ENCODE measurements around the gene LARGE1. TPM values are rescaled to one million over a fixed set of nuclear protein-coding genes. Genes with fewer than 3 reads are reported as not detected.

The LARGE1 gene
- total and polyA plus RNA-seq, 9 of the 15 experiments (the other 6 are each of a cell fraction or from before 2014, with no cell fraction given) = 0.01 to 0.66 (median 0.14) TPM; not detected in 2

- no peaks in the 10 kb centered on the region for H3K79me2 ChIP-seq (ENCODE audit: control insufficient read depth, insufficient read depth, low read length)
- in situ Hi-C loops (cut with MboI) = no loop called here
- no peaks in the 10 kb centered on the region for H3K4me1 ChIP-seq (replicated peaks in 1 of 2; ENCODE audit: control insufficient read depth in 2 of 2, insufficient read depth in 2 of 2, low read length in 2 of 2)
- H3K27me3 ChIP-seq (ENCODE audit: control insufficient read depth in 2 of 2, insufficient read depth in 2 of 2, low read length in 2 of 2) = no peaks in the 10 kb centered on the region
- no peaks in the 10 kb centered on the region for H3K36me3 ChIP-seq (ENCODE audit: control insufficient read depth, insufficient read depth, low read length)
- WGBS (ENCODE audit: insufficient coverage, low coverage, missing lambda C conversion rate) = 7% methylated on average over 2 of the region's 2 CpGs
- no peaks in the 10 kb centered on the region for H3K9me1 ChIP-seq (ENCODE audit: control insufficient read depth, insufficient read depth, low read length)
- ChIA-PET CTCF (ENCODE audit: low intra/inter-chr PET ratio) (no interaction called here), POLR2A (interaction anchor here (0.6 kb wide), 1 partner anchor 127 kb away, joined by 3 read pairs; no protein-coding TSS in a partner anchor)
- BruUV-seq (replicated peaks) = no TSS peak
- H3K9ac ChIP-seq (ENCODE audit: insufficient read depth in 1 of 2, low read depth in 2 of 2, low read length in 2 of 2) = no peak overlapping the region
- H3K27ac ChIP-seq (ENCODE audit: extremely low read depth, low read depth, low read length) = no peak overlapping the region
- H4K20me1 ChIP-seq (replicated peaks; ENCODE audit: control insufficient read depth, insufficient read depth, low read length) = no peaks in the 10 kb centered on the region
- H3K9me3 ChIP-seq (replicated peaks; ENCODE audit: control insufficient read depth, insufficient read depth, low read depth, low read length) = no peaks in the 10 kb centered on the region
- intact Hi-C loops (cut with micrococcal nuclease) = no loop called here
- FAIRE-seq (no peak), ATAC-seq (no peak), DNase-seq (ENCODE audit: extremely low read depth in 1 of 4, low spot score in 3 of 4) (no peak)
- H3K4me3 ChIP-seq = no peak overlapping the region
- no peak overlapping the region for H2AFZ ChIP-seq (ENCODE audit: low read depth, low read length)
- no peak overlapping the region for H3K4me2 ChIP-seq (ENCODE audit: insufficient read depth, low read length)
- TF ChIP-seq ARNT (IDR thresholded peaks at IDR 0.05) (no peak), ATF3 (IDR thresholded peaks at IDR 0.05) (no peak), ATF3 (CRISPR knock-in tag; conservative IDR thresholded peaks at IDR 0.05) (no peak), ZNF717 (CRISPR knock-in tag; IDR thresholded peaks at IDR 0.05) (no peak), E2F3 (CRISPR knock-in tag; IDR thresholded peaks at IDR 0.05) (no peak), IFI16 (CRISPR knock-in tag; IDR thresholded peaks at IDR 0.05) (no peak), ERF (CRISPR knock-in tag; IDR thresholded peaks at IDR 0.05) (no peak), SIRT6 (IDR thresholded peaks at IDR 0.05; ENCODE audit: low read depth, low read length) (no peak), TCF7L2 (IDR thresholded peaks at IDR 0.05; ENCODE audit: low read depth, low read length) (no peak), SAP30 (IDR thresholded peaks at IDR 0.05; ENCODE audit: borderline replicate concordance, insufficient read depth, low read depth, low read length, poor library complexity, severe bottlenecking) (no peak), MEF2A (IDR thresholded peaks at IDR 0.05; ENCODE audit: control insufficient read depth, low read depth, low read length) (no peak), TSC22D4 (tag; IDR thresholded peaks at IDR 0.05) (no peak), ZNF584 (CRISPR knock-in tag; IDR thresholded peaks at IDR 0.05; ENCODE audit: low read depth) (no peak), ZNF316 (IDR thresholded peaks at IDR 0.05) (no peak)
- TF ChIP-seq, protein P1, sequence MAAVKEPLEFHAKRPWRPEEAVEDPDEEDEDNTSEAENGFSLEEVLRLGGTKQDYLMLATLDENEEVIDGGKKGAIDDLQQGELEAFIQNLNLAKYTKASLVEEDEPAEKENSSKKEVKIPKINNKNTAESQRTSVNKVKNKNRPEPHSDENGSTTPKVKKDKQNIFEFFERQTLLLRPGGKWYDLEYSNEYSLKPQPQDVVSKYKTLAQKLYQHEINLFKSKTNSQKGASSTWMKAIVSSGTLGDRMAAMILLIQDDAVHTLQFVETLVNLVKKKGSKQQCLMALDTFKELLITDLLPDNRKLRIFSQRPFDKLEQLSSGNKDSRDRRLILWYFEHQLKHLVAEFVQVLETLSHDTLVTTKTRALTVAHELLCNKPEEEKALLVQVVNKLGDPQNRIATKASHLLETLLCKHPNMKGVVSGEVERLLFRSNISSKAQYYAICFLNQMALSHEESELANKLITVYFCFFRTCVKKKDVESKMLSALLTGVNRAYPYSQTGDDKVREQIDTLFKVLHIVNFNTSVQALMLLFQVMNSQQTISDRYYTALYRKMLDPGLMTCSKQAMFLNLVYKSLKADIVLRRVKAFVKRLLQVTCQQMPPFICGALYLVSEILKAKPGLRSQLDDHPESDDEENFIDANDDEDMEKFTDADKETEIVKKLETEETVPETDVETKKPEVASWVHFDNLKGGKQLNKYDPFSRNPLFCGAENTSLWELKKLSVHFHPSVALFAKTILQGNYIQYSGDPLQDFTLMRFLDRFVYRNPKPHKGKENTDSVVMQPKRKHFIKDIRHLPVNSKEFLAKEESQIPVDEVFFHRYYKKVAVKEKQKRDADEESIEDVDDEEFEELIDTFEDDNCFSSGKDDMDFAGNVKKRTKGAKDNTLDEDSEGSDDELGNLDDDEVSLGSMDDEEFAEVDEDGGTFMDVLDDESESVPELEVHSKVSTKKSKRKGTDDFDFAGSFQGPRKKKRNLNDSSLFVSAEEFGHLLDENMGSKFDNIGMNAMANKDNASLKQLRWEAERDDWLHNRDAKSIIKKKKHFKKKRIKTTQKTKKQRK (IDR thresholded peaks at IDR 0.05; ENCODE audit: borderline replicate concordance, low read depth, low read length) = no peak
- TF ChIP-seq, protein P2, sequence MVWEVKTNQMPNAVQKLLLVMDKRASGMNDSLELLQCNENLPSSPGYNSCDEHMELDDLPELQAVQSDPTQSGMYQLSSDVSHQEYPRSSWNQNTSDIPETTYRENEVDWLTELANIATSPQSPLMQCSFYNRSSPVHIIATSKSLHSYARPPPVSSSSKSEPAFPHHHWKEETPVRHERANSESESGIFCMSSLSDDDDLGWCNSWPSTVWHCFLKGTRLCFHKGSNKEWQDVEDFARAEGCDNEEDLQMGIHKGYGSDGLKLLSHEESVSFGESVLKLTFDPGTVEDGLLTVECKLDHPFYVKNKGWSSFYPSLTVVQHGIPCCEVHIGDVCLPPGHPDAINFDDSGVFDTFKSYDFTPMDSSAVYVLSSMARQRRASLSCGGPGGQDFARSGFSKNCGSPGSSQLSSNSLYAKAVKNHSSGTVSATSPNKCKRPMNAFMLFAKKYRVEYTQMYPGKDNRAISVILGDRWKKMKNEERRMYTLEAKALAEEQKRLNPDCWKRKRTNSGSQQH (CRISPR knock-in tag; IDR thresholded peaks at IDR 0.05) = no peak
- TF ChIP-seq, protein P3, sequence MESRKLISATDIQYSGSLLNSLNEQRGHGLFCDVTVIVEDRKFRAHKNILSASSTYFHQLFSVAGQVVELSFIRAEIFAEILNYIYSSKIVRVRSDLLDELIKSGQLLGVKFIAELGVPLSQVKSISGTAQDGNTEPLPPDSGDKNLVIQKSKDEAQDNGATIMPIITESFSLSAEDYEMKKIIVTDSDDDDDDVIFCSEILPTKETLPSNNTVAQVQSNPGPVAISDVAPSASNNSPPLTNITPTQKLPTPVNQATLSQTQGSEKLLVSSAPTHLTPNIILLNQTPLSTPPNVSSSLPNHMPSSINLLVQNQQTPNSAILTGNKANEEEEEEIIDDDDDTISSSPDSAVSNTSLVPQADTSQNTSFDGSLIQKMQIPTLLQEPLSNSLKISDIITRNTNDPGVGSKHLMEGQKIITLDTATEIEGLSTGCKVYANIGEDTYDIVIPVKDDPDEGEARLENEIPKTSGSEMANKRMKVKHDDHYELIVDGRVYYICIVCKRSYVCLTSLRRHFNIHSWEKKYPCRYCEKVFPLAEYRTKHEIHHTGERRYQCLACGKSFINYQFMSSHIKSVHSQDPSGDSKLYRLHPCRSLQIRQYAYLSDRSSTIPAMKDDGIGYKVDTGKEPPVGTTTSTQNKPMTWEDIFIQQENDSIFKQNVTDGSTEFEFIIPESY (CRISPR knock-in tag; IDR thresholded peaks at IDR 0.05) = no peak
Observed at GRCh38 chr22:33728847-33729246, 191.4 kb downstream of the LARGE1 start.

Data from K562 (cell line).